Ishikawa (cell line): Measurements from ENCODE around the gene GLIS1.

Source experiments
- CEBPB ChIP-seq: IDR thresholded peaks from 2 replicates; pipeline ENCODE4 v1.6.1; 2012
- CREB1 ChIP-seq: IDR thresholded peaks from 2 replicates; pipeline ENCODE4 v1.6.1; 2012; ENCODE audit warnings: low read depth
- EGR1 ChIP-seq: IDR thresholded peaks from 2 replicates; pipeline ENCODE4 v1.6.1; 2012
- EP300 ChIP-seq: IDR thresholded peaks from 2 replicates; pipeline ENCODE4 v1.6.1; 2012; ENCODE audit warnings: borderline replicate concordance
- FOXM1 ChIP-seq: IDR thresholded peaks from 2 replicates; pipeline ENCODE4 v1.6.1; 2012; ENCODE audit warnings: low read depth, borderline replicate concordance
- NFIC ChIP-seq: IDR thresholded peaks from 2 replicates; pipeline ENCODE4 v1.6.1; 2012
- RAD21 ChIP-seq: IDR thresholded peaks from 2 replicates; pipeline ENCODE4 v1.6.1; 2012; ENCODE audit warnings: low read depth
- TAF1 ChIP-seq: IDR thresholded peaks from 2 replicates; pipeline ENCODE4 v1.6.1; 2012; ENCODE audit warnings: low read depth, mild to moderate bottlenecking
- TCF12 ChIP-seq: IDR thresholded peaks from 2 replicates; pipeline ENCODE4 v1.6.1; 2012; ENCODE audit warnings: low read depth
- TEAD4 ChIP-seq: IDR thresholded peaks from 2 replicates; pipeline ENCODE4 v1.6.1; 2012
- YY1 ChIP-seq: IDR thresholded peaks from 2 replicates; pipeline ENCODE4 v1.6.1; 2012; ENCODE audit warnings: low read depth
- ZBTB7A ChIP-seq: IDR thresholded peaks from 2 replicates; pipeline ENCODE4 v1.6.1; 2012; ENCODE audit warnings: low read depth
- TF ChIP-seq, protein P1 (sequence below): IDR thresholded peaks from 2 replicates; pipeline ENCODE4 v1.6.1; 2012
- TF ChIP-seq, protein P2 (sequence below): IDR thresholded peaks from 2 replicates; pipeline ENCODE4 v1.6.1; 2012; ENCODE audit warnings: low read depth, mild to moderate bottlenecking
- TF ChIP-seq, protein P3 (sequence below): IDR thresholded peaks from 2 replicates; pipeline ENCODE4 v1.6.1; 2012

The GLIS1 gene

GRCh38 chr1:53473463-53473862 lies 265.5 kb downstream of the GLIS1 start:
- no peak for TF ChIP-seq TAF1
- TF ChIP-seq RAD21 = no peak
- TF ChIP-seq FOXM1 = no peak
- no peak for TF ChIP-seq YY1
- no peak for TF ChIP-seq EP300
- TF ChIP-seq, protein P1, sequence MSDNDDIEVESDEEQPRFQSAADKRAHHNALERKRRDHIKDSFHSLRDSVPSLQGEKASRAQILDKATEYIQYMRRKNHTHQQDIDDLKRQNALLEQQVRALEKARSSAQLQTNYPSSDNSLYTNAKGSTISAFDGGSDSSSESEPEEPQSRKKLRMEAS = no peak
- TF ChIP-seq TEAD4 = no peak

DNA sequence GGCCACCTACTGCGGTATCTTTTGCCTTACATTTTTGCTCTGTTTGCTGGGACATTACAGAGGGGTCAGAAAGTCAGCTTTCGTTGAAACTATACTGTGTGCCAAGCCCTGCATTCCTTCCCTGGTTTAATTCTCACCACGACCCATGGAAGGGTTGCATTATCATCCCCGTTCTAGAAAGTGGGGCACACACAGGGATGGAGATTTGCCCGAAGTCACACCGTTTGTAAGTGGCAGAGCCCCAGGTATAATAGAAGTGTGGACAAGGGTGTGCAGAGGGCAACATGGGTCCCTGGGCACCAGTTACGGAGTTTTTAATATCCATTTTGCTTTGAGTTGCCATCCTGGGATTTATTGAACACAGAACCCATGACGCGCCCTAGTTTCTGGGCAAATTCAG lies 268.0 kb downstream of the GLIS1 start:
- TF ChIP-seq, protein P1 = no peak
- TF ChIP-seq TEAD4 = no peak
- no peak for TF ChIP-seq ZBTB7A
- no peak for TF ChIP-seq NFIC
- no peak for TF ChIP-seq YY1
- TF ChIP-seq TAF1 = no peak
- TF ChIP-seq EP300 = no peak
- no peak for TF ChIP-seq FOXM1
- TF ChIP-seq, protein P2, sequence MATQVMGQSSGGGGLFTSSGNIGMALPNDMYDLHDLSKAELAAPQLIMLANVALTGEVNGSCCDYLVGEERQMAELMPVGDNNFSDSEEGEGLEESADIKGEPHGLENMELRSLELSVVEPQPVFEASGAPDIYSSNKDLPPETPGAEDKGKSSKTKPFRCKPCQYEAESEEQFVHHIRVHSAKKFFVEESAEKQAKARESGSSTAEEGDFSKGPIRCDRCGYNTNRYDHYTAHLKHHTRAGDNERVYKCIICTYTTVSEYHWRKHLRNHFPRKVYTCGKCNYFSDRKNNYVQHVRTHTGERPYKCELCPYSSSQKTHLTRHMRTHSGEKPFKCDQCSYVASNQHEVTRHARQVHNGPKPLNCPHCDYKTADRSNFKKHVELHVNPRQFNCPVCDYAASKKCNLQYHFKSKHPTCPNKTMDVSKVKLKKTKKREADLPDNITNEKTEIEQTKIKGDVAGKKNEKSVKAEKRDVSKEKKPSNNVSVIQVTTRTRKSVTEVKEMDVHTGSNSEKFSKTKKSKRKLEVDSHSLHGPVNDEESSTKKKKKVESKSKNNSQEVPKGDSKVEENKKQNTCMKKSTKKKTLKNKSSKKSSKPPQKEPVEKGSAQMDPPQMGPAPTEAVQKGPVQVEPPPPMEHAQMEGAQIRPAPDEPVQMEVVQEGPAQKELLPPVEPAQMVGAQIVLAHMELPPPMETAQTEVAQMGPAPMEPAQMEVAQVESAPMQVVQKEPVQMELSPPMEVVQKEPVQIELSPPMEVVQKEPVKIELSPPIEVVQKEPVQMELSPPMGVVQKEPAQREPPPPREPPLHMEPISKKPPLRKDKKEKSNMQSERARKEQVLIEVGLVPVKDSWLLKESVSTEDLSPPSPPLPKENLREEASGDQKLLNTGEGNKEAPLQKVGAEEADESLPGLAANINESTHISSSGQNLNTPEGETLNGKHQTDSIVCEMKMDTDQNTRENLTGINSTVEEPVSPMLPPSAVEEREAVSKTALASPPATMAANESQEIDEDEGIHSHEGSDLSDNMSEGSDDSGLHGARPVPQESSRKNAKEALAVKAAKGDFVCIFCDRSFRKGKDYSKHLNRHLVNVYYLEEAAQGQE = no peak
- no peak for TF ChIP-seq CREB1
- no peak for TF ChIP-seq TCF12
- TF ChIP-seq, protein P3, sequence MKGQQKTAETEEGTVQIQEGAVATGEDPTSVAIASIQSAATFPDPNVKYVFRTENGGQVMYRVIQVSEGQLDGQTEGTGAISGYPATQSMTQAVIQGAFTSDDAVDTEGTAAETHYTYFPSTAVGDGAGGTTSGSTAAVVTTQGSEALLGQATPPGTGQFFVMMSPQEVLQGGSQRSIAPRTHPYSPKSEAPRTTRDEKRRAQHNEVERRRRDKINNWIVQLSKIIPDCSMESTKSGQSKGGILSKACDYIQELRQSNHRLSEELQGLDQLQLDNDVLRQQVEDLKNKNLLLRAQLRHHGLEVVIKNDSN = no peak
- no peak for TF ChIP-seq CEBPB
- TF ChIP-seq RAD21 = no peak
- TF ChIP-seq EGR1 = no peak

- TF ChIP-seq, protein P2 = no peak
- TF ChIP-seq RAD21 = no peak
- TF ChIP-seq EP300 = no peak
- no peak for TF ChIP-seq CEBPB
- no peak for TF ChIP-seq TCF12
- TF ChIP-seq TAF1 = no peak
- TF ChIP-seq YY1 = no peak
- no peak for TF ChIP-seq EGR1
These were observed 268.4 kb downstream of the GLIS1 start for GRCh38 chr1:53470584-53470983.

DNA sequence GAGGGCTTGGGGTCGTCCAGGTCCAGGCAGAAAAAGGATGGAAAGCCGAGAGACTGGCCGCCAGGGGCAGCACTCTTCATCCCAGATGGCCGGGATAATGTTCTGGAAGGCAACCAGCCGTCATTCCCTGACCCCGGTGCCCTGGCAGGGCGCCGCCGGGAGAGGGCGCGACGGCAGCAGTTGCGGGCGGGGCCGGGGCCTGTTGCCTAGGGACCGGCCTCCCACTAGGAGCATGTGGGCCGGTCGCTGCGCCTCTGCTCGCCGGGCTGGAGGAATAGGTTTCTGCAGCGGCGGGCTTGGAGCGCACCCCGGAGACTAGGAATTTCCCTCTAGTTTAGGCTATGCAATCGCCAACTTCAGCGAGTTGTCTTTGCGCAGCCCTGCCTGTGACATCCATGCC lies 268.8 kb downstream of the GLIS1 start:
- no peak for TF ChIP-seq CREB1
- 0 out of 2 replicates have a peak, but pooled peaks have one; percentile 10 for TF ChIP-seq TEAD4
- no peak for TF ChIP-seq NFIC
- 0 out of 2 replicates have a peak, but pooled peaks have one; percentile 29 for TF ChIP-seq ZBTB7A
- TF ChIP-seq TAF1 = no peak
- TF ChIP-seq, protein P2 = no peak
- TF ChIP-seq RAD21 = peak; percentile 59; the same call in 1 of the 2 replicates
- no peak for TF ChIP-seq EGR1
- TF ChIP-seq EP300 = no peak
- no peak for TF ChIP-seq CEBPB
- TF ChIP-seq FOXM1 = no peak
- TF ChIP-seq, protein P3 = peak; percentile 54
- TF ChIP-seq, protein P1 = peak; percentile 46; the same call in 1 of the 2 replicates
- TF ChIP-seq TCF12 = no peak; the same call in 1 of the 2 replicates

DNA sequence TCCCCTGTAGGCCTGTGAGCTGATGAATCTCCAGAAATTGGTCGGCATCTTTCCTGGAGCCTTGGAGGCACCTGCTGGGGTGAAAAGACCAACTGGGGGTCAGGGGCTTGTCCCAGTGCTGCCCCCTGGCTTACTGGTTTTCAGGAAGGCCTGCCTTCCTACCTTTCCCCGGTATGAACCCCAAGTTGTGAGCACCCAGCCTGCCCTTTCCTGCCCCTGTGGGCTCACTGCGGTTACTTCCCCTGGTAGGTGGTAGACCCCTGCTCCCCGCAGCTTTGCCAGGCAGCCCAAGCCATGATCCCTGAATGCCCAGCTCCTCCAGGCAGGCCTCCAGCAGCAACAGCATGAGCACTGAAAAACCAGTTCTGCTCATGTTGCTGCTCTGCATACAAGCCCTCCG lies 269.6 kb downstream of the GLIS1 start:
- TF ChIP-seq, protein P1 = no peak
- TF ChIP-seq, protein P3 = no peak
- TF ChIP-seq CEBPB (no peak), CREB1 (no peak), NFIC (no peak), TAF1 (no peak), RAD21 (no peak), YY1 (no peak), TCF12 (no peak), EP300 (no peak), EGR1 (no peak)
- TF ChIP-seq, protein P2 = no peak
